GM12872 (cell line): Measurements from ENCODE around the gene ERO1B.

Source experiments
- CTCF ChIP-seq: IDR thresholded peaks from 3 replicates; pipeline ENCODE4 v1.5.1; 2011; ENCODE audit warnings: low read depth, mild to moderate bottlenecking, low read length, moderate library complexity; ENCODE audit not compliant: insufficient read depth

The ERO1B gene

DNA sequence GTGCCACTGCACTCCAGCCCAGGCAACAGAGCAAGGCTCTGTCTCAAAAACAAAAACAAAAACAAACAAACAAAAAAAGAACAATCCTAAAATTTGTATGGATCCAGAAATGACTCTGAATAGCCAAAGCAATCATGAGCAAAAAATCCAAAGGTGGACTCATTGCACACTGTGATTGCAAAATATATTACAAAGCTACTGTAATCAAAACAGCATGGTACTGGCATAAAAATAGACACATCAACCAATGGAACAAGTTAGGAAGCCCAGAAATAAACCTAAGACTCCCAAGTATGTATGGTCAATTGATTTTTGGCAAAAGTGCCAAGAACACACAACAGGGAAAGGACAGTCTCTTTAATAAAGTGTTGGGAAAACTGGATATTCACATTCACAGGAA lies 19.9 kb downstream of the ERO1B start:
- no peak for TF ChIP-seq CTCF

GRCh38 chr1:236261033-236261432 lies 20.7 kb downstream of the ERO1B start:
- no peak for TF ChIP-seq CTCF

DNA sequence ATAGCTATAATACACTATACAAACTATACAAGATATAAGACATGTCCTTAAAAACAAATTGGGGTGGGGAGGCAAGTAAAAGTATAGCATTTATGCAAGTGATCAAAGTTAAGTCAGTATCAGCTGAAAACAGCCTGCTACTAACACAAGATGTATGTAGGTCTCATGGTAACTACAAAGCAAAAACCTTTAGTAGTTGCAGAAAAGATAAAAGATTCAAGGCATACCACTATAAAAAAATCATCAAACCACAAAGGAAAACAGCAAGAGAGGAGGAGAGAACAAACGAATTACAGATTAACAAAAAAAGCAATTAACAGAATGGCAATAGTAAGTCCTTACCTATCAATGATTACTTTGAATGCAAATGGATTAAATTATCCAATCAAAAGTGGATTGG lies 22.7 kb downstream of the ERO1B start:
- no peak for TF ChIP-seq CTCF

- TF ChIP-seq CTCF, result no peak
Measured at GRCh38 chr1:236258114-236258622, 23.6 kb downstream of the ERO1B start.

- no peak for TF ChIP-seq CTCF
Measured at GRCh38 chr1:236257216-236257615, 24.5 kb downstream of the ERO1B start.

- no peak for TF ChIP-seq CTCF
Measured at GRCh38 chr1:236253918-236254637, 27.7 kb downstream of the ERO1B start.

- no peak for TF ChIP-seq CTCF
Measured at GRCh38 chr1:236253119-236253518, 28.6 kb downstream of the ERO1B start.
